Thoracic aorta endothelial cell (primary cell): ENCODE results near the gene TTC6. TPM values are rescaled to one million over a fixed set of nuclear protein-coding genes. Genes with fewer than 3 reads are reported as not detected.

Experiments
- total RNA-seq: library from RNA; depleted of rRNA; stranded (reverse); fragments of >200 nt; gene quantifications from 2 replicates; pipeline ENCODE4 v1.2.3, GENCODE V29; 2012

The TTC6 gene, protein sequence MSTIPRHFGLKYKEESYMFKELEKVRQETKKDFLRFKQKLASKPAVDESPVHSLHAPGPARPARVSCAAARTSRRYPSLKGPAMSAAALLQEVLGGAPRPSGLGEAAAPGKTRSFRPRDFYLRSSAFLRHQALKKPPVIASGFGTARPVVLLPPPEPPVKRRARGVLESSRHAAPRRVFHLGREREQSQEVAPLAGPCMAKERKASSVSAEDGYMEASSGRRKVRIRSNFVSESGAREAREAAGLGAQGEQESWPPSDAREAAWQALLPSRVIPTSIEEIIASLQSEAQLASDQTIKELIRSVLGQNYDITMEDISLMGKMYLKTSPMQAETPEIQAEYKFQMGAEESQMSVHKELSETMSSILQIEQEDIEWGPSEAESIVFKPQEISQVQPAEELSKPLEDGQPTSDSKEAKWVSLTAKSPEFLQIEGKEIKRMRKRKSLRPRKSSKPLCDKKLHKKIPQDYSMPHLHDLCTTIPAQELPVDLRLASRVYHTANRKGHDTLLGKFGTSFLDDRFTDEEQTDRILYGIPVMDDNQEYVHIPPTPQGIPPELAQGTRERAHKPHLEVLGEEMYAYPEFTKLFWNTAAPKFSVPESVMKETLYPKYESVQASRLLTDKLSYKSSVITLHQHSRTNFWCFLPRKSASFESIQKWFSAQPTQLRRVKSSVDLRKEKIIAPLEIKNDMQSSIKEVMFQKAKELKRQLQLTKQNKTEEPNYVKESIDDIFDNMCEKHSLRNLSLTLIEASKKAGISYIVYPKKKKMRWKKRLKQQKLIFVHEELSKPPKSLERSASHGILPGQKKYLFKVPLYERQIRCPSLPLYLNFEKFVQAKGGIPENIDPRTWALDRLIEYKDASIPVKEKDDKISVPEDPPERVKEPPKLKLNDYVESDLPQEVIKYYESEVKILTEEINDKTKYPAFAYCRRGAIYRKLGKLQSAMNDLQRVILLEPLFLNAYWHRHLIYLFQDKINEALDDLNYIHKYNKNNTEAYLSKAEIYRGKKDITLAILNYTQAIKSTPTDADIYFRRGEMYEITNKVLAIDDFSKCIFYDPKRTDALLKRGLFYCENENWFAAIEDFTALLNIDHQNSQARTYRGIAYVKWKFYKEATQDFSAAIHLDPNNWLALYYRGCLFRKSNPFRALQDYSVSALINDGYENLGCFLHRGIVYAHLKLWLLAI (N-terminal part only)
- 0.13 and 0.36 TPM in 2 replicates for total RNA-seq

DNA sequence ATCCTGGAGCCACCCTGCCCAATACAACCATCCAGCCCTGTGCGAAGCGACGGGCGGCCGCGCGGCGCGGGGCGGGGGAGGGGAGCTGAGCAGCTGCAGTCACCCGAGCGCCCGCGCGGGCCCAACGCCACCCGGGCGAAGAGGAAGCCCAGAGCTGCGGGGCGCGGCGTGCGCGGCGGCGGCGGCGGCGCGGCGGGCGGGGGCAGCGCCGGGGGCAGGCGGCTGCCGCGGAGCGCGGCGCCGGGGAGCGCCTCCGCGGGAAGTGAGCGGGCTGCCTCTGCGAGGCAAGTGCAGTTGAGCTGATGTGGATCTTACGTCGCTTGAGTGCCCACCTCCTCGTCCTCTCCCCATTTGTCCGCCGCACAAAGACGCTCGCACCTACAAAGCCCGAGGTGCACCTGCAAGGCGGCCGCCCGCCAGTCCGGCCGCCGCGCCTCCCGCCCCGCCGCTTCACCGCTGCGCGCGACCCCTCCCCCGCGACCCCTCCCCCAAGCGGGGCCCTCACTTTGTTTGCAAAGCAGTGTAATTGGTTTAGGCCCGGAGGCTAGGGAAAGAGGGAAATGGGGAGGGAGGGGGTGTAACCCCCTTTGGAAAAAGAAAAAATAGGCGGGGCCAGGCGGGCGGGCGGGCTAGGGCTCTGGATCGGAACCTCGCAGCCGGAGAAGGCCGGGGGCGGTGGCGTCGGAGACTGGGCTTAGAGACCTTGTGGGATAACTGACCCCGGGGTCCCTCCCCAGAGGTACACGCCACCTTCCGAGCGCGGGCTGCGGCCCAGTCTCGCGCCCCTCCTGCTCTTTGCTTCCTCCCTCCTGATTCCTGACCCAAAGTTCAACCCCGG, at the start of gene TTC6, which contains the start of gene FOXA1:
Gene TTC6, plus strand, starts transcription at position 659 of the 838 bp plus-strand sequence. CDS start 26,436 bp downstream, outside the sequence.
Gene FOXA1, minus strand, starts transcription at position 279 of the 838 bp plus-strand sequence. Its CDS starts 277 bp downstream, at position 2.

Other genes with a start within 250 kb of the TTC6 start
- gene FOXA1, start 380 bp upstream of the TTC6 start, total RNA-seq = 0.13 and 0.93 TPM in 2 replicates